SIG-M5 treated with dmso at 0.1 percent for 504 hours (cell line): ENCODE measurements around the gene C1QTNF1.

Source experiments
- DNase-seq: peaks from one replicate; lab custom pipeline; 2025; ENCODE audit not compliant: unreplicated experiment; lab: John Stamatoyannopoulos, UW

C1QTNF1 gene

DNA sequence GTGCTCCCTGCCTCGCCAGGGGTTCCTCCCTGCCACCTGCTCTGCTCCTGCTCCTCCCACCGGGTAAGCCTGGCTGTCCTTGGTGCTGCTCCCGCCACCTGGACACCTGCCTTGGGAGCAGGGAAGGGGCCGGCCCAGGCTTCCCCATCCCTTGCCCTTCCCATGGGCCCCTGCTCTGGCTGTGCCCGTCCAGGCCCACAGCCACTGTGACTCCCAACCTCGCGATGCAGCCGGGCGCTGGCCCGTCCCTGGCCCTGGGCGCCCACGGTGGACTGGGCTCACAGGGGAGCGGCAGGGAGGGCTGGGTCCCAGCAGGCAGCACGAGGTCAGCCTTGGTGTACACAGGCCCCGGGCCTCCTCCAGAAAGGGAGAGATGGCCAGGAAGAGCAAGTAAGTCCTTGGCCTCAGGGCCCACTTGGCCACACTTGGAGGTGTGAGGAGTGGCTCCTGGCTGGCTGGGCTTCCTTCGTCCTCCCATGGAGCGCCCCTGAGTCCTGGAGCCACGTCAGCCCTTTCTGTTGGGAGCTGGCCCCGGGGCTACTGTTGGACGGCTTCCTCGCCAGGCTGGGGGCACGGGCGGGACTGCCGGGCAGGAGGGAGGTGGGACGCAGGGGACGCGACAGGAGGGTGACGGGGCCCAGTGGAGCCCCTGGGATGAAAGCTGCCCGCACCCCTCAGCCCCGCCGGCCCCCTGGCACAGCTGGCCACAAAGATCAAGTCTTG lies 65.9 kb downstream of the C1QTNF1 start:
- DNase-seq, result no peak

DNA sequence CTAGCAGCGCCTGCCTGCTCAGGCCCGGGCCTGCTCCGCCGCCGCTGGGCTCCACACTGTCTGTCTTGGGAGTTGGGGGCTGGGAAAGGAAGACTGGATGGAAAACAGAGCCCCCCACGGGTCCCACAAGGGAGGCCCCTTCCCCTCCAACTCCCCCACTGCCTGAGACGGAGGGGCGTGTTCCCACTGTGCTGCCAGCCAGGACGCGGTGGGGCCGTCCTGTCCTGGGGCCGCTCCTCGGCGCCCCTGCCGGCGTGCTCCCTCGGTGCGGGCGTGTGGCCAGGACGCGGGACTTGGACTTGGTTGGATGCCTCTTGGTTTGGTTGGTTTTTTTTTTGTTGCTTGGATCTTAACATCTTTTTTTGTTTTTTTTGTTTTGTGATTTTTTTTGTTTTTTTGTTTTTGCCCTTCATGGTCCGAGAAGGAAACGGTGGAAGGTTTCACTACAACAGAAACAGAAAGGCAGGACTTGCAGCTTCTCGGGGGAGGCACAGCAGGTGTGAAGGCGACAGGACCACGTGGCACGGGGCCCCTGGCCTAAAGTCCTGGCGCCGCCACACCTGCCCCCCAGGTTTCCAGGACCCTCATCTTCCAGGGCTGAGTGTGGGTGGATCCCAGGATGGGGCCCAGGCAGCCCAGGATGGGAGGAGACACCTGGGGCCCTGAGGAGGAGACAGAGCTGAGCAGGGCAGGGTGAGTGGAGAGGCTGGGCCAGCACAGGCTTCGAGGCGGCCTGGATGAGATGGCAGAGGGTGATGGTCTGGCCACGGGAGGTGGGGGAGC lies 66.7 kb downstream of the C1QTNF1 start:
- DNase-seq, result no peak

DNA sequence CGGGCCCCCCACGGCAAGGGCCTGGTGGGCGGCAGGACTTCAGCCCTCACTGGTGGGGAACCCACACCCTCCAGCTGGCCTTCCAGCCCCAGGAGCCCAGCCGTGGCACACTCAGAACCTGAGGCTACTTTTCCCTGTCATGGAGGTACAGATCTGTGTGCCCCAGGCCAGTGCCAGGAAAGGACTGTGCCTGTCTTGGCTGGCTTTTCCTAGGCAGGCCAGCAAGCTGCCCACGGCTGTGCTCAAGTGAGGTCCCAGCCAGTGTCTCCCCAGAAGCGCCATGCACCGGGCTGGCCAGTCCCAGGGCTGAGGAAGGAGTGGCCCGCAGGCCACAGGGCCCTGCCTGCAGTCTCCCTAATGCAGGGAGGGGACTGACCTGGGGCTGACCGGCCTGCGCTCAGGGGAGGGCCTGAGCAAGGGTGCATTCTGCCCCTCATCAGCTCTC lies 67.3 kb downstream of the C1QTNF1 start:
- DNase-seq, result no peak

DNA sequence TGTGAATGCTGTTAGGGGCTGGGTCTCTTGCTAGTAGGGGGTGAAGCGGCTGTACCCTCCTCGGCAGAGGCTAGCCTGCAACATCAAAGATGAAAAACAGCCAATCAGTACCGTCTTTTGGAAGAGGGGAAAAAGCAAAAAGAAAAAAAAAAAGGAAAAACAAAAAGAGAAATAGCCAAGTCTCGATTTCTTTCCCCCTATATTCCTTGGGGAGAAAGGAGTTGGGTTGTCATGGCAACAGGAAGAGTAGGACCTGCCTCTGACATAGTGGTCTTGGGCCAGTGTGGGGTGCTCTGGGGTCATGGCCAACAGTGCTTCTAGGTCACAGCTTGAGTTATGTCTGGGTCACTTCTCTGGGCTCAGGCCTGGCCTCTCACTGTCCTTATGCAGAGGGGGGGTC lies 68.6 kb downstream of the C1QTNF1 start:
- no peak for DNase-seq

DNA sequence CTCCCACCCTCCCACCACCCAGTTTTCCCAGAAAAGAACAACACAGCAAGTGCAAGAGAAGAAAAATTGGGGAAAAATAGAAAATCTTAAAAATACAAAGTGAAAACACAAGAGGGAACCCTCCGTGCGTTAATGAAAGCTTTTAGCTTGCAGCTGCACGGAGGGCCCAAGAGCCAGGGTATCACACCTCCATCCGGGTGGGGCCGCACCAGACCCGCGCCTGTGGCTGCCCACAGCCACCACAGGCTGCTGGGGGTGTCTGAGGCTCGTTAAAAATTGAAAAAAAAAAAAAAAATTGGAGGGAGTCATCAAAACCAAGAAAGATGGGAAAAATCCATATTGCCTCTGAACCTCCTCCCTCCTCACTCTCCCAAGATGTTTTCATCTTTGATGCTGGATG lies 69.3 kb downstream of the C1QTNF1 start:
- DNase-seq, result no peak

DNA sequence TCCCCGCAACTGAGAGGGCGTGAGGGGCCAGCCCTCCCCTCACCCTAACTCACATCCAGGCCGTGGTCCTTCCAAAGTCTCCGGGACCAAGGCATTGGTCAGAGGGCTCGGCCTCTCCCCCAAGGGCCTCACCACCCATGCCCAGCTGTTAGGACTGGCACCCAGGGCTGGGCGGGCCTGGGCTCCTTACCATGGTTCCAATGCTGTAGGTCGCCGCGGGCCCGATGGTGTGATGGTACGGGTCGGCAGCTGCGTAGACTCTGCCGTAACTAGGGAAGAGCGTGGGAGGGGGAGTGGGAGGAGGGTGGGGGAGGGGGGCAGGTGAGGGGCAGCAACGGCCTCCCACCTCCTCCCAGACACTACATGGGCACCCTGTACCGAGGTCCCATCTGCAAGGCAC lies 70.3 kb downstream of the C1QTNF1 start:
- no peak for DNase-seq

DNA sequence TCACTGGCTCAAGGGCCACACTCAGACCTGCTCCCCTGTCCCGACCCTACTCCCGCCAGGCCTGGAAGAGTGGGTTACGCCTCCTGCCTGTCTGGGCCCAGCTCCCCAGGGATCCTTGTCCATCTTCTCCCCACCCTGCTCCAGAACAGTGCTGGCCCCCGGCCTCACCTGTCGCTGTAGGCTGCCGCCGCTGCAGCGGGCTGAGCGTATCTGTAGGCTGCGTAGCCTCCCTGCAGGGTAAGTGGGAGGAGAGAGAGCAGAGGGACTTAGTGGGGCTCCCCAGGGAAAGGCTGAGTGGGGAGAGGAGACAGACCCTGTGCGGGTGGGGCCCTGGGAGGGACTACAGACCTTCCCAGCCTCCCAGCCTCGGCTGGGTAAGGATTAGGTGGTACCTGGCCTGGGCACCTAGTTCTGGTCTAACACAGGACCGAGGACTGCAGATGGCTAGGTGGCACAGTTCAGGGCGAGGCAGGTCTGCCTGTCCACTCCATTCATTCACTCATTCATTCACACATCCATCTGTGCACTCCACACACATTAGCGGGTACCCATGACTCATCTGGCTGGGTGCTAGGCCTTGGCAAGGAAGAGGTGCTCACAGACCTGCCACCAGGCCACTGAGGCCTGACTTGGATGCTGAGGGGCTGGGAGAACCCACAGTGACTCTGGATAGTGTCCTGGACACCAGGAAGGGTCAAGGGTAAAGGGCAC lies 71.5 kb downstream of the C1QTNF1 start:
- no peak for DNase-seq

DNA sequence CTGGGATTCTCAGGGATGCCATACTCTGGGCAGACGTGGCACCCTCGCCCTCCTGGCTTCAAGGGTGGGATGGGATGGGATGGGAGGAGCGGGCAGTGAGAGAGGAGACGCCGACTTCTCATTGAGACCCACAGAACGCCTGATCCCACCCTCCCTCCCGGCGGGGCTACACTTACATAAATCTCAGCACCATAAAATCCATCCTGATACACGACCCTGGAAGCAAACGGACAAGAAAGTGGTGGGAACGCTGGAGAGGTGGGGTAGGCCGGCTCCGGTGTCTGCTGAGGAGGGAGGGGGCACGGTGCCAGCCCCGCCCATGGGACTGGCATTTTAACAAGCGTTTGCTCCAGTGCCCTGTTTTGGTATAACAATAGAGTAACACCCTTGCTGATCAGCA lies 72.5 kb downstream of the C1QTNF1 start:
- DNase-seq, result no peak

DNA sequence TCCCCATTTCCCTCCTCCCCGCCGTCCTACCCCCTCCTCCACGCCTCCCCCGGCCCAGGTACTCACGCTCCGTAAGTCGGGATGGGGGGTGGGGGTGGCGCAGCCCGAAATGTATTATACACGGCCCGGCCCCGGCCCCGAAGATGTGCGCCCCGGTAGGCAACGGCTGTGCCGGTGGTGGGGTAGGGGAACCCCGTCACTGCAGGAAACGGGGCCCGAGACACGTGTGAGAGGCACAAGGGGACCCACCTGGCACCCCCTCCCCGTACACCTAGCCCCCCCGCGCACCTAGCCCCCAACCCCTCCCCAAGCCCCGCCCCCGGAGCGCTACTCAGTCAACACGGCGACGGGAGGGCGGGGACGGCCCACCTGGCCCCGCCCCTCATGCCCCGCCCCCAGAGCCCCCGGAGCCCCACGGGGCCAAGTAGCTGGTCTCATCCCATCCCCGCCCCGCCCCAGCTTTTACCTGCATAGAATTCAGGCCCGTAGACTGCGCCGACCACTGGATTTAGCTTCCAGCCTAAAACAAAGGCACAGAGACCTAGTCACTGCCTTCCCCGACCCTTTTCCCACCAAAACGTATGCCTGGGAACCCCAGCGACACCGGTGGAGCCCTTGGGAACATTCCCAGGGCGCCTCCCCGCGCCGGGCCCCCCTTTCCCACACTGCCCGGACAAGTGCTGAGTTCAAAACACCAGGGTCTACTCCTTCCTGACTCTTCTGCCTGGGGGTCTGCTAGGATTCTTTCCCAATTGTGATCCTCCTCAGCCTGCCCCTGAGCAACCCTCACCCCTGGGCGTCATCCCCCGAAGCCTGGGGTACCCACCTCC lies 73.5 kb downstream of the C1QTNF1 start:
- DNase-seq, result no peak

DNA sequence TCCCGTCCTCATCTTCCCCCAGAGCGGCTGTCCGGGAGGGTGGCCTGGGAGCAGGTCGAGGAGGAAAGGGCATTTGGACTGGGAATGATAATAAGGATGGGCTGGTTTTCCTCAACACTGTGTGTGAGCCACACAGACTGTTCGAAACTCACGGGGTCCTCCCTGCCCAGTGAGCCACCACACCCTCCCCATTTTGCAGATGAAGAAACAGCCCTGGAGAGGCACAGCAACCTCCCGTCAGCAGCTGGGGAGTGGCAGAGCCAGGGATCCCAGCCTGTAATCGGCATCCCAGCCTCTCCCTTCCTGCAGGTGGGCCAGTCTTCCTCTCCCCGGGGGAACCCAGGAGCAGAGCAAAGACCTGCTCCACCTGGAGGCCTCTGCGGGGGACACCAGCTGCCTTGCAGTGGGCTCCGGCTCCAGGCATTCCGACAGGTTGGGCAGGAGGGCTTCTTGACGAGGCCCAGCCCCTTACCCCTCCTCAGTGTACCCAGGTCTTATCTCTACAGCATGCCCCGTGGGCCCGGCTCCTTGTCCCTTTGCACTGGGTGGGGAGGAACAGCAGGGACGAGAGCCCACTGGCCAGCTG lies 74.4 kb downstream of the C1QTNF1 start:
- no peak for DNase-seq
